Measurements from ENCODE around the gene GNAO1.

DNA sequence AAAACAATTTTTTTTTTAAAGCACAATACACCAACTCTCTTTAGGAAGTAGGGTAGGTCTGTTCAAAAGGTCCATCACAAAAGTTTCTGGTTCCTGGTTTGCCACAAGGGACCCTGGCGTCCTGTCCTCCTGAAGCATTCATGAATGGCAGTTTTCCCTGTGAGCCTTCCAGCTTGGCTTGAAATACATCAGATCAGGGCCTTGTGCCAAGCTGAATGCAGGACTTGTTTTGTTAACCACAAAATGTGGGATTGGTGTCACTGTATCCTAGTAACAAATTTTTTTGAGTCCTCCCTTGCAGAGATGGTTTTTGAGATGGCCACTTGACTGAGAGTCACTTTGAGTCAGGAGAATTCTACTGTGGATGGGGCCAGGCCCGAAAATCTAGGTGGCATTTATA is 3.9 kb downstream of the GNAO1 start:
- TF ChIP-seq TOX (CRISPR knock-in tag; IDR thresholded peaks at IDR 0.05; ENCODE audit: borderline replicate concordance) (no peak), TCF4 (CRISPR knock-in tag; IDR thresholded peaks at IDR 0.05; ENCODE audit: borderline replicate concordance) (no peak), SNAI2 (CRISPR knock-in tag; IDR thresholded peaks at IDR 0.05) (no peak), CSDC2 (CRISPR knock-in tag; IDR thresholded peaks at IDR 0.05) (no peak), ISL1 (CRISPR knock-in tag; IDR thresholded peaks at IDR 0.05) (no peak)
